Nephron (organoid): ENCODE results near the gene ZC3H12C.
"Not testable (repeated sequence)": the region's sequence is repeated elsewhere in the genome, so short reads cannot be mapped to it uniquely, and the experiment has no call there.

Experiments
- H3K27ac Mint-ChIP-seq, 3 experiments: 2 replicates each; pipeline ENCODE4 v1.8.0; 2020; ENCODE audit warnings: mixed read lengths in 3 of 3, mild to moderate bottlenecking in 2 of 3, moderate library complexity in 1 of 3
- H3K27me3 Mint-ChIP-seq: 2 replicates; pipeline ENCODE4 v1.8.0; 2021; ENCODE audit warnings: low read depth, mild to moderate bottlenecking, moderate library complexity, mixed read lengths
- H3K36me3 Mint-ChIP-seq: 2 replicates; pipeline ENCODE4 v1.8.0; 2020; ENCODE audit warnings: low read depth, mixed read lengths
- H3K4me1 Mint-ChIP-seq: 2 replicates; pipeline ENCODE4 v1.8.0; 2020; ENCODE audit warnings: mixed read lengths
- H3K4me3 Mint-ChIP-seq, 3 experiments: 2 replicates each; pipeline ENCODE4 v1.8.0; 2020; ENCODE audit warnings: mild to moderate bottlenecking in 3 of 3, mixed read lengths in 3 of 3, moderate library complexity in 2 of 3
- H3K9me3 Mint-ChIP-seq: 2 replicates; pipeline ENCODE4 v1.8.0; 2020; ENCODE audit warnings: mixed read lengths
- CTCF ChIP-seq, 3 experiments: fragments of 200-600 bp; sonication (generic); IDR thresholded peaks; one replicate each; pipeline ENCODE4 v1.5.0; 2021; ENCODE audit warnings: antibody characterized with exemption in 3 of 3; ENCODE audit not compliant: unreplicated experiment in 3 of 3

Gene ZC3H12C

DNA sequence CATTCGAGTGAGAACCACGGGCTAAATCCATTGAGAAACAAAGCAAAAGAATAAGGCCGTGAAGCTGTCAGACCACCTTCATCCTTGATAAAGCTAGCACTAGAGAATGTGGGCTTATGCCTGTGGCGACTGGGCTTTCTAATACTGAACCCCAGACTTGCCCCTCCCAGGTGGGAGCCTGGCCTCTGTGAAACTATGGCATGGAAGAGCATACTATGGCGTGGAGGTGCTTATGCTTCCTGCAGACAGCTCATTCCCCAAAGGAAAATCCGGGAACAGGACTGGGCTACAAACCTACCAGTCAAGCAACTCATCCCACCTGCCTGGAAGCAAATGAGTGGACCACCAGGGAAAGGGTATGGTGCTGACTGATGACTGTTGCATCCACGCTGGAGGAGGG is 92.4 kb downstream of the ZC3H12C start:
- Mint-ChIP-seq H3K27ac (no peak overlapping the region), H3K9me3 (no peaks in the 10 kb centered on the region), H3K4me1 (no peaks in the 10 kb centered on the region), H3K27me3 (no peaks in the 10 kb centered on the region), H3K4me3 (no peak overlapping the region), H3K36me3 (no peaks in the 10 kb centered on the region)
- TF ChIP-seq CTCF (IDR thresholded peaks at IDR 0.05; ENCODE audit: unreplicated experiment in 3 of 3), result no peak

DNA sequence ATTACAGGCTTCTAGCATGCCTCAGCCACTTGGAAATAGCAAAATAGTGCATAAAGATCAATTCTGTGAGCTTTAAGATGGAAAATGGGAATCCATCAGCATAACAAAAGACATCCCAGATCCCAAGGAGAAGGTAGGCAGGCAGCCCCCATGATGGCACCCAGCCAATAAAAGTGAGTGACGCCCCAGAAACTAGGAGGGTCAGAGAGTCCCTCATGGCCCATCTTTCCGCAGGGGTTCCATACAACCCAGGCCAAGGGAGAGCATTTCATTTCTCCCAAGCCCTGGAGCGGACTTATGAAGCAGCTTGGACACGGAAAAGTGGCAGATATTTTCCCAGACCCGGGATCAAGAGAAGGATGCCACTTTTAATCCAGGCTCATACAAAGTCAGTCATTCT is 93.3 kb downstream of the ZC3H12C start:
- no peak overlapping the region for H3K4me3 Mint-ChIP-seq
- no peaks in the 10 kb centered on the region for H3K27me3 Mint-ChIP-seq
- no peak overlapping the region for H3K27ac Mint-ChIP-seq
- no peaks in the 10 kb centered on the region for H3K9me3 Mint-ChIP-seq
- no peaks in the 10 kb centered on the region for H3K36me3 Mint-ChIP-seq
- no peak for TF ChIP-seq CTCF (IDR thresholded peaks at IDR 0.05; ENCODE audit: unreplicated experiment in 3 of 3)
- H3K4me1 Mint-ChIP-seq, result no peaks in the 10 kb centered on the region

- H3K27me3 Mint-ChIP-seq, result no peaks in the 10 kb centered on the region
- no peak overlapping the region for H3K27ac Mint-ChIP-seq
- no peaks in the 10 kb centered on the region for H3K9me3 Mint-ChIP-seq
- no peak for TF ChIP-seq CTCF (IDR thresholded peaks at IDR 0.05; ENCODE audit: unreplicated experiment in 3 of 3)
- no peaks in the 10 kb centered on the region for H3K36me3 Mint-ChIP-seq
- H3K4me1 Mint-ChIP-seq, result no peaks in the 10 kb centered on the region
- H3K4me3 Mint-ChIP-seq, result no peak overlapping the region
These were observed 93.7 kb downstream of the ZC3H12C start for GRCh38 chr11:110186867-110187266.

DNA sequence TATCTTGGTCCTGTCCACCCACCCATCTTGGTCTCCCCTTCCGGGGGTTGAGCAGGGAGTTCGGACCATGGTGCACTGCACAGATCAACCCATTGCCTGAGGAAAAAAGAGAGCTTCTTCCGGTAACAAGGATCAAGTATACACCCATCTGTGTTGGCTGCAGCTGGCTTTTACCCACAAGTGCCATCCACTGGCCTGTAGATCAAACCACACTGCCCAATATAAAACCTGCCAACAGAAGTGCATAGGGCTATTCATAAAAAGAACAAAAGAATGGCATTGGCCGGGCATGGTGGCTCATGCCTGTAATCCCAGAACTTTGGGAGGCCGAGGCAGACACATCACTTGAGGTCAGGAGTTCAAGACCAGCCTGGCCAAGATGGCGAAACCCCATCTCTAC is 94.5 kb downstream of the ZC3H12C start:
- Mint-ChIP-seq H3K9me3 (no peaks in the 10 kb centered on the region), H3K27ac (no peak overlapping the region), H3K36me3 (no peaks in the 10 kb centered on the region), H3K4me1 (no peaks in the 10 kb centered on the region), H3K27me3 (no peaks in the 10 kb centered on the region), H3K4me3 (no peak overlapping the region)
- TF ChIP-seq CTCF (IDR thresholded peaks at IDR 0.05; ENCODE audit: unreplicated experiment in 3 of 3), result no peak

GRCh38 chr11:110190885-110191284 is 97.7 kb downstream of the ZC3H12C start:
- Mint-ChIP-seq H3K27me3 (no peaks in the 10 kb centered on the region), H3K27ac (no peak overlapping the region), H3K4me3 (no peak overlapping the region), H3K4me1 (no peaks in the 10 kb centered on the region), H3K36me3 (no peaks in the 10 kb centered on the region), H3K9me3 (no peaks in the 10 kb centered on the region)
- TF ChIP-seq CTCF (IDR thresholded peaks at IDR 0.05; ENCODE audit: unreplicated experiment in 3 of 3), result no peak

- H3K9me3 Mint-ChIP-seq, H3K4me1 Mint-ChIP-seq, H3K36me3 Mint-ChIP-seq, H3K4me3 Mint-ChIP-seq, H3K27me3 Mint-ChIP-seq, H3K27ac Mint-ChIP-seq: not testable (repeated sequence)
These were observed 99.6 kb downstream of the ZC3H12C start for GRCh38 chr11:110192604-110193282.

GRCh38 chr11:110194211-110194766 is 101.1 kb downstream of the ZC3H12C start:
- not testable (repeated sequence) for H3K27me3 Mint-ChIP-seq, H3K4me3 Mint-ChIP-seq, H3K4me1 Mint-ChIP-seq, H3K36me3 Mint-ChIP-seq, H3K27ac Mint-ChIP-seq, H3K9me3 Mint-ChIP-seq
